Stimulated activated CD4-positive, alpha-beta T cell treated with anti-CD3 and anti-CD28 coated beads, Interleukin-15, amount 100 ng/mL, for 24 hours (primary cell): ENCODE measurements around the gene NXT1.
A peak's percentile ranks its signal among the peaks of the same experiment; 100 is the strongest.

ENCODE experiments used
- DNase-seq: peaks from one replicate; pipeline ENCODE4 v3.0.0-alpha.2; 2020

The NXT1 gene

DNA sequence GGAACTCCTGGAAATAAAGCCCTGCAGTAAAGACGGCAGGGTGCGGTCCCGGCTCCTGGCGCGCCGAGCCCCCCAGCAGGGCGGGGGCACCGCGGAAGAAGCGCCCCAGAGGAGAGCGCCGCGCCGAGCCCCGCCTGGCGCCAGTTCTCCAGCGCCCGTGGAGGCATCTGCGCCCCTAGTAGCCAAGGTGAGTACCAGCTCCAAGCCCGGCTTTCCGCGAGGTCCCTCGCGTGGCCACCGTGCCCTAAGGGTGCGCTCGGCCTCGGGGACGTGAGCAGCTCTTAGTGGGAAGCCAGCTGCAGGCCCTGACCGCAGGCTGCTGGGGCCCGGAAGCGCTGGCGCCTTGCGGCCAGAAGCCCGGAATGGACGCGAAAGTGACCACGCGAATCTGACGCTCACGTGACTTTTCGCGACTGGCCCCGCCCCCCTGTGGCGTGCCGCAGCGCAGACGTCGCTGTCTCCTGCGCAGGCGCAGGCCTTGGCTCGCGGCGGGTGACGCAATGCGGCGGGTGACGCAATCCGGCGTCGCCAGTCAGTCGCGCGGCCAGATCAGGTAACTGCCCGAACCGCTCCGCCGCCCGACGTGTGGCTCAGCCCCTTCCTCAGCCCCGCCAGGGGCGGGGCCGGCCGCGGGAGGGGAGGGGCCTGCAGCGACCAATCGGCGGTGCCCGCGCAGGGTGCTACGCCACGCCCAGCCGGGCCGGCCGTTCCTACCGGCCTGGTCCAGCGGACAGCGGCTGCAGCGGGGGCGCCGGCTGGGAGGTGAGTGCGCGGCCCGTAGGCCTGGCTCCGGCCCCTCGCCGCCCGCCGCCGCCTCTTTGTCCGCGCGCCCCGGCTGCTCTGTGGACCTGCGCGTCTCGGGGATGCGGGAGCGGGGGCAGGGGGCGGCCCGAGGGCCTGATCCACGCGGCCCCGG is 11.1 kb downstream of the NXT1 start, which contains the start of gene GZF1:
TSS of gene GZF1 (plus strand) at position 707 of the 916 bp plus-strand sequence. CDS start 2,202 bp downstream, outside the sequence.
- DNase-seq = peak; percentile 97

DNA sequence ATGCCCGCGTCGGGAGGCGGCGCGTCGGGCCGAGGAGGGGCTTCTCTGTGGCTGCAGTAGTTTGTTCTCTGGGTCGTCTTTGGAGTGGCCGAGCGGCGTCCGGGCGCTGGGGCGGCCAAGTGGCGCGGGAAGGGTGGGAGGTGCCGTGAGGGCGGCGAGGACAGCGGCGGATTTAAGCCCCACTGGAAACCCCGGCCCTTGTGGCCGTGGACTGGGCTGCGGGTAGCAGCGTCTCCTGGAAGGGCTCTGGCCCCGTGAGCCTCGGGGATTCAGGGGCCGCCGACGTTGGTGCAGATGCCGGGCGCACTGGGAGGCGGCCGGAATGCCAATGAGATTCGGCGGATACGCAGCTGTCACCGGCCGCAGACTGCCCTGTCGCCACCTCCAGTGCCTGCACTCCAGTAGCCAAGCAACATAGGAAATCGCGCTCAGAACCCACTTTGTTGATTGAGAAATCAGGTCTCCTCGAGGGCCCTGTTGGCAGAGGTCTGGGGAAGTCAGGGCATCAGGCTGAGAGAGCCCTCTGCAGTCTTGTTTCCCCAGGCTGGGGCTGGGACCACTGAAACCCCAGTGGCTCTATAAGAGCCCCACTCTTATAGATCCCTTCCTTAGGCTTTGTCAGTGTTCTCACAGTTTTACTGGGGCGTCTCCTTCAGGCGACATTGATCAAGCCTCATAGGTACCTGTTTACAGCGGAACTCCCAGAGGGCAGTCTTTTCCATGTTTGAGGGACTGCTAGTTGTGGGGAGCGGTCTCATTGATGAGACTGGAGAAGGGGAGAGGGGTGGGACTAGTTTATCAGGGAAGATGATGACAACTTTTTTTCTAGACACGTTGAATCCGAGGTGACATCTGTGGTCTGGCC is 12.0 kb downstream of the NXT1 start:
- peak; percentile 35 for DNase-seq

DNA sequence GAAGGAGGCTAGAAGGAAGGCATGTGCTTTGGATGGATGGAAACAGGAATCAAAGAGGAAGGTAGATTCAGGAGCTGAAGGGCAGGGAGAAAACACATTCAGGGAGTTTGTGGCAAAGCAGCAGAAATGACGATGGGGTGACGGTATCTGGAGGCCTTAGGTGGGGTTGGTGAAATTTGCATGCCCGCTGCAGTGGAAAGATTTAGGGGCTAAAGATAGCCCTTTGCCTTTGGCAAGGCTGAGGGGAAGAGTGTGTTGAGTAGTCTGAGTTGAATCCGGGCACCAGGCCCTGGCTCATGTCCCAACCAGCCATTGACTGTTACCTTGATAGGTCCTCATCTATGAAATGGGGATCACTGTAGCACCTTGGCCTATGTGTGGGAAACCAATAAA is 12.7 kb downstream of the NXT1 start:
- no peak for DNase-seq

DNA sequence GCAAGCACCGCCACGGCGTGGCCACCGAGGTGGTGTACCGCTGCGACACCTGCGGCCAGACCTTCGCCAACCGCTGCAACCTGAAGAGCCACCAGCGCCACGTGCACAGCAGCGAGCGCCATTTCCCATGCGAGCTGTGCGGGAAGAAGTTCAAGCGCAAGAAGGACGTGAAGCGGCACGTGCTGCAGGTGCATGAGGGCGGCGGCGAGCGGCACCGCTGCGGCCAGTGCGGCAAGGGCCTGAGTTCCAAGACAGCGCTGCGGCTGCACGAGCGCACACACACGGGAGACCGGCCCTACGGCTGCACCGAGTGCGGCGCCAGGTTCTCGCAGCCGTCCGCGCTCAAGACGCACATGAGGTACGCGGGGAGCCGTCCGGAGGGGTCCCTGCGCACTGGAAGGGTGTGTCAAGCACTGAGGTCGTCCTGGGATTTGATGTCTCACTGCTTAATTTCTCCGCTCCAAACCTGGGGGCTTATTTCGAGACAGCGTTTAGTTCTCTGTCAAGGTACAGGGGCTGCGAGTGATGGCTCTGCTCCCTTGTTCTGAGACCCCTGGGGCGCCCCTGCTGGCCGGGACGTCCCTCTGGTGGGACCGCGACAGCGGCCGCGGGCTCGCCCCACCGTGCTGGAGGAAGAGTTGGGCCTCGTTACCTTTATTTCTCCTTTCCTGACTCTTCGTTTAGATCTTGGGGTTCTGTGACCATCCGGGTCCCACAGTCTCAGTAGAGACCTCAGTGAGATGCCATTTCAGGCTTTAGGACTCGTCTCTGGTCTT is 15.0 kb downstream of the NXT1 start:
- no peak for DNase-seq

DNA sequence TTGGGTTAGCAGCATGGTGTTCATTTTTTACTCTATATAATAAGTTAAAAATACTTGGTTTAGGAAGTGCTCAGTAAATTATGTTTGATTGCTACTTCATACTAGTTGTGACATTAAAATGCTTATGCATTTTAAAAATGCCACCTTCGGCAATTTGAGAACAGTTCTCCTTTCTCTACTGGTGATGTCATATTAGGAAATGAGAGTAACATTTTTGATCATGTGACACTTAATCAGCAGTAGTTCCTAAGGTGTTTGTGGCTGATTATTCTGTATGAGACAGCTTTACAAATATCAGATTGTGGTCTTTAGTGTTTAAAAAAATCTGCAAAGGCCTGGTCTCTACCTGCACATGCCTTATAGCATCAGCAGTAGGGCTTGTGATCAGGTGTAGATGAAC is 15.8 kb downstream of the NXT1 start:
- no peak for DNase-seq

DNA sequence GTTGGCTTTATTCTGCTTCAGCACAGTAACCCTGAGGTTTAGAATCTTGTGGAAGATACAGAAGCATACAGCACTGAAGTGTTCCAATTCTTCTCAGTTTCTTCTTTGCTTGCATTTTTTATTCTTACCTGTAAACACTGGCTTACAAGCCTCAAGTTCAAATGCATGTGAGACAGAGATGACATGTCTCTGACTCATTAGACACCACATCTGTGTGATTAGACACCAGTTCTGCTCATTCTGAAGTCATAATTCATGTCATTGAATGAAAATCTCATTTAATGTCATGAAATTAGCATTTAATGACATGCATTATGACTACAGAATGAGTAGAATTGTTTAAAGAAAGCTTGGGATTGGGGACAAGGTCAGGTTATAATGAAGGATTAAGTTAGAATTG is 17.2 kb downstream of the NXT1 start:
- DNase-seq = no peak

DNA sequence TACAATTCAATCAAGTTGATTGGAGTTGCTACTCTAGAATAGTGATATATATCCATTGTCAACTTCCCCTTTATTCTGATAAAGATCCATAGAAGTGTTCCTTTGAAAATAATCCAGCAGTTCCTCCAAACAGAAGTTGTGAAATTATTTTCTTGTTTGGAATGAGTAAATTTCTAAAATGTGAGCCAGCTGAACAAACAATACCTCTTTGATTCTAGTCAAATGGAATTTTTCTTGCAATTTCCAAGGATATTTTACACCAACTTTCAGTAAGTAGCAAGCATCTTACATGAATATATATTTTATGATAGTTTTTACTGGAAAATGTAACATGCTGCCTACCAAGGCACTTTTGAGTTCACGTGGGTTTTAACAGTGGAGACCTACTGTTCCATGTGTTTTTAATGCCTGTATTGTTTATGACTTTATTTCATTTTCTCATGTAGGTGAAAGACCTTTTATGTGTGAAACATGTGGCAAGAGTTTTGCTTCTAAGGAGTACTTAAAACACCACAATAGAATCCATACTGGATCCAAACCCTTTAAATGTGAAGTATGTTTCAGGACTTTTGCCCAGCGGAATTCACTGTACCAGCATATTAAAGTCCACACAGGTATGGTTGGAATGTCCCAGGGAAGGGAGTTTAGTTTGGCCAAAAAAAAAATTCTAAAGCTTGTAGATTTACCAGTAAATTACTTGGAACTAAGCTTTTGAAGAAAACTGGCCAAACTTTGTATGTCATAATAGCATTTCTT is 17.9 kb downstream of the NXT1 start:
- no peak for DNase-seq

DNA sequence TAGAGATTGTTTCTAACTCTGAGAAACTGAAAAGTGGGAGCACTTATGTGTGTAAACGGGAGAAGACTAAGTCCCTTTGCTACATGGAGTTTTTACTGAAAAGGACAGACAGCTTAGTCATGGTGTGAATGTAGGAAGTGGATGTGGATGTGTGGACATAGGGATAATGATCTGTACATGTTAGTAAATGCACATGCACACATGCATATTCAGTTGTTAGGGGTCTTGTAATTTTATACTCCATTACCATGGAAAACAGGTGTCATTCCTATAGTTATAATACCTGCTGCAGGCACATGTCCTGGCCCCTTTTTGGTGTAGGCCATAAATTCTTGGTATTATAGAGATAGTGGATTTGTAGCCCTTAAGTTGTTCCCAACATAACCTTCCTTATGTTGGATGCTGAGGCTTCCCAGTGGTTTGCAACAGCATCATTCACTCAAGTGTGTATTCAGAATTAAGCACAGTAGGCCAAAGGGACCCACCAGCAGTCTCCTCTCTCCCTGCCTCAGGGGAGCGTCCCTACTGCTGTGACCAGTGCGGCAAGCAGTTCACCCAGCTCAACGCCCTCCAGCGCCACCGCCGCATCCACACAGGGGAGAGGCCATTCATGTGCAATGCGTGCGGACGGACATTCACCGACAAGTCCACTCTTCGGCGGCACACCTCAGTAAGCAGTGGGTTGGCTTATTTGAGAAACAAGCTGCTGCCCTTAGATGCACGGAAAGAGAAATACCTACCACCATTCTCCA is 18.7 kb downstream of the NXT1 start:
- no peak for DNase-seq

DNA sequence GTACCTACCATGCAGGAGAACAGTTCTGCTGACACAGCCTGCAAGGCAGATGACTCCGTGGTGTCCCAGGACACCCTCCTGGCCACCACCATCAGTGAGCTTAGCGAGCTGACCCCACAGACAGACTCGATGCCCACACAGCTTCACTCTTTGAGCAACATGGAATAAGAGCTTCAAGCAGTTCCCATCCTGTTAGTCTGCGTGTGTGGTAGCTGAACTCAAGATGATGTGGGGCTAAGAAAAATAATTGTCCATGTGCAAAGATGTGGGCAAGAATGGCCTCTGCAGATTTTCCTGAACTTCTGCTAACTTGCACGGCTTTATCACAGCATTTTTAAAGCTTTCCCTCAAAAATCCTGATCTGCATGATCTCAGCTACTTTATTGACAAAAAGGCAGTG is 19.7 kb downstream of the NXT1 start:
- no peak for DNase-seq

DNA sequence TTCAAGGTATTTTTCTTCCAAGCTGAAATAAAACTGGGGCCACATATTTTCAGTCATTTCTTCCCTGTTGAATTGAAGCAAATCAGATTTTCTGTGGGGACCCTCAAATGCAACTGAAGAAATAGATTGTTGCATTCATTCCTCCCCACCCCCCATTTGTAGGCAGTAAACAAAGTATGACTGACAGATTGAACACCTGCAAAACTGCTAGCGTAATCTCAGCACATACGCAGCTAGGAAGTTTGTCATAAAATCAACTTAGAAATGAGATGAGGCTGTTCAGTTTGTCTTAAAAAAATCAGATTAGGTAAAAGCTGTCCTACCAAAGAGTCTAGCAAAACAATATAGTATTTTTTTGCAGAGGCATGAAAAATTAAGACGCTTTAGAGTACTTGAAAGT is 20.3 kb downstream of the NXT1 start:
- no peak for DNase-seq

DNA sequence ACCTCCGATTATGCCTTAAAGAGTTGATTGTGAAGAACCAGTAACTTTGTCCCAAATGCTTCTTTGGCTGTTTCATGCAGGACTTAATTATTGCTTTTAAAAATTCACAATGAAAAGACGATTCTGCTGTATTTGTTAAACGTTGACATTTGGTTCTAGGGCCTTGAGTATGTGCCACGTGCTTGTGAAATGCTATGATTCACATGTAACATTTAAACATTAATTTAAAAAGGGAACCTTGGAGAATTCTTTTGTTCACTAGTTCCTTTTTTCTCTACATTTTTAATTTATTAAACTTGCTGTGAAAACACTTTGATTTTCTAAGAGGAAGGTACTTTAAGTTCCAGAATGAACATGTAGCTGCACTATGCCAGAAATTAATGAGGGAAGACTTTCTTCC is 20.9 kb downstream of the NXT1 start:
- no peak for DNase-seq

DNA sequence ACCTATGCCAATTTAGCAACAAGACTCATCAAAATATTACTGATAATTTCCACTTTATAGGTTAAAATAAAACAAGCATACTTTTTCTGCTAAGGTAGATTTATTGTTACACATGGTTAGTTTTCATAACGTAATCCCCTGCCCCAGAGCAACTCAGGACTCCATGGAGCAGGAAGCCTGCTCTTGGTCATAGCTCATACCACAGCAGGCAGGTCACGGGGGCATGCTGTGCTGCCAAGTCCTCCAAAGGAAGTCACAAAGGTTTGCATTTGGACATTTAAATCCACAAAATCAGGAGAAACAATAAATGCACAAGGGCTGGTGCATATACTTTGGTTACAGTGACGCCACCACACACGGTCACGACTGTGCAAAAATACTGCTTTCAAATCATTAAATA is 23.9 kb downstream of the NXT1 start:
- DNase-seq = no peak

DNA sequence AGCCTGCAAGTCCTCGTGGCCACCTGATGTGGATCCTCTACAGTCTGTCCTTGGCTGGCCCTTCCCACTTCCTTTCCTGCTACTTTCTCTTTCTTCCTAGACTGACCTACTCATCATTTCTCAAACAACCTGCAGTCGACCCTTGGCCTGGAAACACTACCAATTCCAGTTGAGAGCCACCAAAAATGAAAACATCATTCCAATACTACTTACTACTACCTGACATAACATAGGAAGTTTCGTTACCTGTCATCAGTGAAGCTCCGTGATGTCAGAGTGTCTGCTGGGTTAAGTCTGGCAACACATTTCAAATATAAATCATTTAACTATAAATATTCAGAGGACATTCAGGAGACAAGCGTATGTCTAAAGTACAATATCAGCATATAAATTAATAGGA is 25.2 kb downstream of the NXT1 start:
- DNase-seq = no peak

DNA sequence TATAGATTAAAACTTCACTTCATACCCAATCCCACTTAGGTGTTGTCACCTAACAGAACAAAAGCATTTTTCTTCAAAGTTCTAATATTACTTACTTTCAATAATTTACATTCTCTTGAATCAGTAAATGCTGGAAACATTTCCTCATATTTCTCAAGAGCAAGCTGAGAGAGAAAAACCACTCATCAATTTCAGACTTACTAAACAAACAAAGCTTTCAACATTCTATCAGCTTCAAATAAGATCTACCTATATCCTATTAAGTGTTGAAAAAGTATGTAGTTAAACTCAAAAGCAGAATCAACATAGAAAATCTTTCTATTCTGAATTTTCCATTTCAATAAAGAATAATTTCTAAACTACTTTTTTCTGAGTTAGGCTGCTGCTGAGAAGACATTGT is 29.2 kb downstream of the NXT1 start:
- DNase-seq = no peak

DNA sequence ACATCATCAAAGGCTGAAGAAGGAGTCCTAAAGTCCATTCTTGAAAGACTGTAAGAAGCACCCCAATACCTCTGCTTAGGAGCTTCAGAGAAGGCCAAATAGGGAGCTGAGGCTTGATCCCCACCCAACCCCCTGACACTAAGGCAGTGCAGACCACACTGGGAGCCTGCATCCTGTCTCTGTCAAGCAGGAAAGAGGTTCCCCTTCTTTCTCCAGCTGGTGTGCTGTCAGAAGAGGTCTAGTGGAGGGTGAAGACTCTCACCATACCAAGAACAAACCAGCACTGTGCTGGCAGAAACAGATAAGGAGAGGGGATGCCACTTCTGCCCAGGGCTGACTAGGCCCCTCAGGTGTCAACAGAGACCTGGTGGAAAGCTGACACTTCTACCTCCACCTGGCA is 31.3 kb downstream of the NXT1 start:
- DNase-seq = no peak

DNA sequence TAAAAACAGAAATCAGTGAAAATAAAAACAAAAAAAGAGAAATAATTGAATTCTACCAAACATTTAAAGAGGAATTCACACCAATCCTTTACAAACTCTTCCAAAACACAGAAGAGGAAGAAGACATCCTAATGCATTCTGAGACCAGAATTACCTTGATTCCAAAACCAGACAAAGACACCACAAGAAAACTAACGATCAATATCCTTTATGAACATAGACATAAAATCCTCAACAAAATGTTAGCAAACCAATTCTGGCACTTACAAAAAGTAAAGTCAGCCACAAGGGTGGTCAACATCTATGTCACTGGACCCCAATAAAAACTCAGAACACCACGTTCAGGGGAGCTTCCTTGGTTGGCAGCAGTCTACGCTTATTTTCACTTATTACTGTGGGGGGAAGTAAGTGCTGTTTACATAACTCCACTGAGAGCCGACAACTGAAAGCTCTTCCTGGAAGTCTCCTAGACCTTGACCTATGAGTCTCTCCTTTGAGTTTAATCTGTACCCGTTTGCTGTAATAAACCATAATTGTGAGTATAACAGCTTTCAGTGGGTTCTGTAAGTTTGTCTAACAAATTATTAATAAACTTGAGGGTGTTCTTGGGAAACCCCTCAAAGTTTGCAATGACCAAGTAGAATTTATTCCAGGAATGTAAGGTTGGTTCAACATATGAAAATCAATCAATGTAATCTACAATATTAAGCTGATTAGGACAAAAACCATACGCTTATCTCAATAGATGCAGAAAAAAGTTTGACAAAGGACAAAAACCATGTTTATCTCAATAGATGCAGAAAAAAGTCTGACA is 35.9 kb downstream of the NXT1 start:
- DNase-seq = no peak

DNA sequence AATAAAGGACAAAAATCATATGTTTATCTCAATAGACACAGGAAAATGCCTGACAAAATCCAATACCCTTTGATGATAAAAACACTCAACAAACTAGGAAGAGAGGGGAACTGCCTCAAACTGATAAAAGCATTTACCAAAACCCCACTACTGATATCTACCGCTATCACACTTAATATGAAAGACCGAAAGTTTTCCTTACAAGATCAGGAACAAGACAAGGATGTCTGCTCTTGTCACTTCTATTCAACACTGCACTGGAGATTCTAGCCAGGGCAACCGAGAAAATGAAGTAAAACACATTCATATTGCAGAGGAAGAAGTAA is 36.5 kb downstream of the NXT1 start:
- no peak for DNase-seq

DNA sequence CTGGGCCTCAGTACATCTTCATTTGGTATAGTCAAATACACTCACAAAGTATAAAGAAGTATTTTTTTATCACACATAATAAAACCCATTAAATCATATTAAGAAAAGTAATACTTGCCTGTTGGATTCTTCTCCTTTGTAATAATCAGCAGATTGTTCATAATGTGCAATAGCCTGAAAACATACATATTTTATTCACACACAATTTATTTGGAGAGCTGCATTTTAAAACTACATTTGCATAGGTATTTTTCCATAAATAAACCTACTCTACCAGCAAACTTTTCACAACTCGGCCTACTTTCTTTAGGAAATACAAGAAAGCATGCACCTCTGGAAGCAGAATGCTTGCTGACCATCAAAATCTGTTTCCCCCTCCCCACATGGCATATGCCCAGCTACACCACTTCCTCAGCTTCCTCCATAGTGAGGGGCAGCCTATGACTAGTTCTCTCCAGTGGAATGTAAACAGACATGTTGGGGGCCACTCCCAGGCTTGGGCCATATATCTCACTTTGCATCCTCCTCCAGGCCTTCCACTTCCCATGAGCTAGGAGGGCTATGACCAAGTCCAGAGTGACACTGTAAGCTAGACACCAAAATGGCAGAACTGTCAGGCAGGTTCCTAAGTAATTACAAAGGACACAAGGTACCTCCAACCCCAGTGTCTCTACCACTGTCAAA is 39.6 kb downstream of the NXT1 start:
- no peak for DNase-seq

DNA sequence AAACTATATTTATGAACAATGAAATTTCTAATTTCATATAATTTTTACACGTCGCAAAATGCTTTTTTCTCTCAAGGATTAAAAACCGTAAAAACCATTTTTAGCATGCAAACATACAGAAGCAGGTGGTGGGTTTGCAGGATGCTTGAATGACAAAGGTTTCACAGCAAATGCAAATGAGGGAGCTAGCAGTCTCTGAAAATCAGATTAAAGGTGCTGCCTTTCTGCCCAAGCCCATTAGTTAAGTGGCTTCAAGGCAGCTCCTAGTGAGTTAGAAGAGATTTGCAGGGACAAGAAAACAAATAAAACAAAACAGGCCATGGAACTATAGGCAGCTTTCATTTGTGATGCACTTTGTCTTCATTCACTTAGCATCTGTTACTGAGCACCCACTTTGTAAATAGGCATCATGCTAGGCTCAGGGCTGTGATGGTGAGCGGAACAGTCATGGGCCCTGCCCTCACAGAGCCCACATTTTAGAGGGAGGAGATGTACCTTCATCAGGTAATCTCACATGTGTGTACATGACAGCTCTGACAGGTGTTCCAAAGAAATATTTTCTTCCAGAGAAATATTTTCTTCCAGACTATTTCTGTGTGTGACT is 41.2 kb downstream of the NXT1 start:
- no peak for DNase-seq
